GM18951 (cell line): ENCODE data around the gene SEMA4G.
"Not testable (repeated sequence)": the region's sequence is repeated elsewhere in the genome, so short reads cannot be mapped to it uniquely, and the experiment has no call there.

Source experiments
- POLR2A ChIP-seq: IDR thresholded peaks from 4 replicates; pipeline ENCODE4 v1.6.1; 2011; ENCODE audit warnings: mild to moderate bottlenecking; ENCODE audit not compliant: insufficient read length, insufficient read depth; ENCODE audit errors: extremely low read depth
- in situ Hi-C: fragments of 300-500 bp; cut with MboI; formaldehyde crosslinking; loops from one replicate; pipeline ENCODE4 v1.12.0; 2022; ENCODE audit warnings: low sequenced_read_pairs, mixed read lengths, inconsistent platforms; ENCODE audit not compliant: unreplicated experiment

SEMA4G gene

DNA sequence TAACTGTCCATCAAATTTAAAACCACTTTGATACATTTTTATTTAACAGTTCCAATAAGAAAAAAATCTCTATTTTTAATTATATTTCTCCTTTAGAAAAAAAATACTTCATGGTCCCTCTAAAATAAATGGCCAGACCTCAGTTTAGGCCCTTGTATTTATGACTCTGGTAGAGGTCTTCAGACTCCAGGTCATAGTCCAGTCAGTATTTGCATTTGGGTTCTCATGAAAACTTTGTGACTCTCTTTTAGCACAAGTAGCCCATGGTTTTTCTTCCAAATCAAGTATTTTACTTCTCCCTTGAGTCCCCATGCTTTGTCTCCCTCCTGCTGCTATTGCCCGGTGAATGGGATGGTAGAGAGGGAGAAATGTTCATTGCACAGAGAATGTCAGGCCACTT lies 5.5 kb upstream of the SEMA4G start:
- no peak for TF ChIP-seq POLR2A
- in situ Hi-C loops: no loop called here

DNA sequence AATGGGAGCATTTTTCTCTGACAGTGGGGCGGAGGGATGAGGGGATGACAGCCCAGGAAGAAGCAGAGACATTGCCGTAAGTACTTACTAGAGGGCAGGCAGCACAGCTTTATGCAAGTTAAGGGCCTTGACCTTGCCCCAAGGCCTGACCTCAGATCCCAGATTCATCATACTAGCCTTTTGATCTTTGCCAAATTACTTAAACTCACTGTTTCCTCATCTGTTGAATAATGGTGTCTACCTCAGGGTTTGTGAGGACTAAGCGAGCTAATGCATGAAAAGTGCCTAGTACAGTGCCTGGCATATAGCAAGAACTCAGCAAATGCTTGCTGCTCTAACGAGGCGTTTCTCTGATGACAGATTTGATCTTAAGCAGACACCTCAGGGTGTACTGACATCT lies 3.5 kb upstream of the SEMA4G start:
- in situ Hi-C loops: no loop called here

DNA sequence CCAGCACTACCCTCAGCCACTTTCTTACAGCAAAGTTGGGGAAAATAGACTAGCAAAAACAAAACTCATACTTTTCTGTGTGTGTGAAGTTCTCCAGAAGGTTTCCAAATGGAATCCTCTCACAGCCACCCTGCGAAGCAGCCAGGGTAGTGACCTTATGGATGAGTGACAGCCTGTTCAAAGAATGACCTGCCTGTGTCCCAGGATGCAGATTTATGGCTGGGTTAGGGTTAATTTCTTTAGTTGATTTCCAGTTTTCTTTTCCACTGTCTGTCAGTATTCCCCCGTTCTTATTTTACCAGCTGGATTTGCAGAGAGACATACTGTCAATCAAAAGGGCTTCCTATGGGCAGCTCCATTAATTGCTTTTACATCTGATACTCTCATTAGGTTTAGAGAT lies 2.4 kb upstream of the SEMA4G start:
- TF ChIP-seq POLR2A: no peak
- in situ Hi-C loops: no loop called here

More for the DNA sequence above, 3.5 kb upstream of the SEMA4G start:
- TF ChIP-seq POLR2A: no peak

DNA sequence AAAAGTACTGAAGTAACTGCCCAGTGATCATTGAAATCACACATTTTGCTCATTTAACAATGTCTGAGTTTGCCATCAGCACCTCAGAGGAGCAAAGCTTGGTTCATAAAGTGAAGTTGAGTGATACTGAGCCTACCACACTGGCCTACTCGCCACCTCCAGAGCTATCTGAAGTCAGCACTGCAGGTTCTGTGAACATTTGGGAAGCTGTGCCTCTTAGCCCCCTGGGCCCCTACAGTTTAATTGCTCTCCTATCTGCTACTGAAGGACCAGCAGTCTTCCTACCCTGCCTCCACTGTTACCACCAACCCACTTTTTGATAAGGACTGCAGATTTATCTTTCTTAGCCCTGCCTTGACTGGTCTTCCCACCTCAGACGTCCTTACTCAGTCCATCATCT lies 2.0 kb upstream of the SEMA4G start:
- in situ Hi-C loops: no loop called here
- TF ChIP-seq POLR2A: no peak

DNA sequence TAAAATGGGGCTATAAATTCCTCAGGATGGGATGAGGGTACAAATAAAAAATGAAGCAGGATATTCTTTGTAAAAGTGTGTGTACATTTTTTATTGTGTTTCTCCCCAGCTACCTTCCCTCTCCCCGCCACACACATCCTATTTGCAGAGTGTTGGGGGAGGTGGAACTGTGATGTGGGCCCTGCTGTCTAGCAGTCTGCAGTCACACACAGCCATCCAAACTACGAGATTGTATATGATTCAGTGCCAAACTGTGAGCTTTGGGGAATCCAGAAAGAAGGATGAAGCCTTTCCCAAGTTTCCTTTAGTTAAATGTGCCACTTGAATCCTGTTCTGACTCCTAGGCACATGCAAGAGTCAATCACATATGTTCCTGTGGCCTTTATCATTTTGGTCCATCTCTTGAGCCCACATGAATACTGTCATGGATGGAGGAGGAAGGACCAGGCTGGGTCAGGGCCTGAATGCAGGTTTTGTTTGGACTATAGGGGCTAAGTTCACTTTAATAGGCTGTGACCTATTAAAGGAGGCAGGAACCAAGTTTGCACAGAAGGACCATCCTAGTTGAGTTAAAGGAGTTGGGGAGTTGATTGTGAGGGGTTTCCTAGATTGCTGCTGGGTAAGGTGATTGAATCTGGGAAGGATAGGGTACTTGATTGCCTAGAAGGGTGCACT lies 1.1 kb upstream of the SEMA4G start:
- no peak for TF ChIP-seq POLR2A
- in situ Hi-C loops: no loop called here

DNA sequence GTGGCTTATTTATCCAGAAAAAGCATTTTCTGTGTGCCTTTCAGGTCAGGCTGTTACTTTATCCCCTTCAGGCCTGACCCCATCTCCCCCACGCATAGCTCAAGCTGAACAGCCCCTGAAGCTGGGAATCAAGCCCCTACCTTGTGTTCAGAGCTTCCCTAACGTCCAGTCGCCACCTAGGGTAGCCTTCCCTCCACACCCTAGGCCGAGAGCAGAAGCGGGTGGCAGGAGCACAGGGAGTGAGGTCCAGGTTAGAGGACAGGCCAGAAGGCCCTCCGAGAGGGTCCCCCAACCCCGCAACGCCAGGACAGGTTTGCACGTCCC lies 479 bp upstream of the SEMA4G start:
- TF ChIP-seq POLR2A: no peak
- in situ Hi-C loops: no loop called here

DNA sequence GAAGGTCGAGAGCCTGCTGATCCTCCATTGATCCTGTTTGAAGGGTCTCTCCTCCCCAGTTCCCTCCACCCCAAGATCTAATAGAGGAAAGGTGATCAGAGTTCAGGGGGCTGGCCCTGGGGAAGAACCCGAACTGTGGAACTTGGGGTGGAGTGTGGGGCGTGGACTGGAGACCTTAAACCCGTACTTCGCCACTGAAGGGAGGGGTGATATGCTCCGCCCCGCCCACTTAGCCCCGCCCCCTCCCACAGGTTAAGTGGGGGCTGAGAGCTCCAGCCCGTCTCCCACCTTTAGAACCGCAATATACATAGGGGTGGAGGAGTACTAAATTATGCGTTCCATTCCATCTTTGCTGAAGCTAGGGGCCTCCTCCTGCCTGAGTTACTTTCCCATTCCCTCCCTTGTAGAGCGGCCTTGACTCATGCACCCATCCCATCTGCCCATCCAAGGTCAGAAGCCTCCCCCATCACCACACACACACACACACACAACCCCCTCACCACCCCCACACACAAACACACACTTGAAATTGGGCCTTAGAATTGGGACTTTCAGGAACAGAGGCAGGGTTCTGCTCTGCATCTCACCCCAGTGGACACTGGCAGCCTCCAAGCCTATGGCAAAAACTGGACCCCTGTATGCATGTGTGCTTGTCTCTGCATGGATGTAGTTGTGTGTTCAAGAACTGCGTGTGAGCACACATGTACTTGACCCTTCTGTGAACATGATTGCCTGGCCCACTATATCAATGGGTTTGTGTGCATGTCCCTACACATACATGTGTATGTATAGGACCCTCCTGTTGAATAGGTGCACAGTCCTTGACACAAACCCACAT lies 991 bp downstream of the SEMA4G start:
- TF ChIP-seq POLR2A: no peak
- in situ Hi-C loops: no loop called here

DNA sequence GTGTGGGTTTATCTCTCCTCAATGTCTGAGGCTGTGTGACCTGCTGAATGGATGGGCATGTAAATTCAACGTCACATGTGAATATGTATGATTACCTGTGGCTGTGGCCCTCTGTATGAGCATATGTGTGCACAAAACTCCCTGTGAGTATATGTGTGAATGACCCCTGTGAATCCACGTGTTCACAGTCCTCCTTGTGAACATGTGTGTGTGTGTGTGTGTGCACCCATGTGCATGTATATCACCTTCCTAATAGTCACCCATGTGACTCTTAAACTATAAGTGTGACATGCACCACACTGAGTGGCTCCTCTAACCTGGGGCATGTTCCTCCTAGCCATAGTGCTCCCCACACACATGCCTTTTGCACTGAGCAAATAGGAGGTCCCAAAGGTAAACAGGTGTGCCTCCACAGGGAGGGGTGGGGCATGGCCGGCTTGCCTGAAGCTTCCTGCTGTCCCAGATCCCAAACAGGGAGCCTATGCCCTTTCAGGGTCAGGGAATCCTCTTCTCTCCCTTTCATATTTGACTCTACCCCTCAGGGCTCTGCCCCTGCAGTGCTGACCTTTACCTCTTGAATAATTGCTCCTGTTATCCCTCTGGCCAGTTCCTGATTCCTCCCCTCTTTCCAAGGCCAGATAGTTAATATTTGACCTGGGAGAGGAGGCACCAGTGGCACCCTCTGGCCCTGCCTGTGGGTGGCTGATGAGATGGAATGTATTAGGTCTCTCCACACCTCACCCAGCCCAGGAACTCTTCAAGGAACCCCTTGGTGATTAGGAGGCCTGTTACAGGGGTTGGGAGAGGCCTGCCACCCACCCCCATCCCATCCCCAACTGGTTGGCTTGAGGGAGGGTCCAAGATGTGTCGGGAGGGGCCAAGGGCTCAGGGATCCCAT lies 1.9 kb downstream of the SEMA4G start:
- no peak for TF ChIP-seq POLR2A
- in situ Hi-C loops: no loop called here

DNA sequence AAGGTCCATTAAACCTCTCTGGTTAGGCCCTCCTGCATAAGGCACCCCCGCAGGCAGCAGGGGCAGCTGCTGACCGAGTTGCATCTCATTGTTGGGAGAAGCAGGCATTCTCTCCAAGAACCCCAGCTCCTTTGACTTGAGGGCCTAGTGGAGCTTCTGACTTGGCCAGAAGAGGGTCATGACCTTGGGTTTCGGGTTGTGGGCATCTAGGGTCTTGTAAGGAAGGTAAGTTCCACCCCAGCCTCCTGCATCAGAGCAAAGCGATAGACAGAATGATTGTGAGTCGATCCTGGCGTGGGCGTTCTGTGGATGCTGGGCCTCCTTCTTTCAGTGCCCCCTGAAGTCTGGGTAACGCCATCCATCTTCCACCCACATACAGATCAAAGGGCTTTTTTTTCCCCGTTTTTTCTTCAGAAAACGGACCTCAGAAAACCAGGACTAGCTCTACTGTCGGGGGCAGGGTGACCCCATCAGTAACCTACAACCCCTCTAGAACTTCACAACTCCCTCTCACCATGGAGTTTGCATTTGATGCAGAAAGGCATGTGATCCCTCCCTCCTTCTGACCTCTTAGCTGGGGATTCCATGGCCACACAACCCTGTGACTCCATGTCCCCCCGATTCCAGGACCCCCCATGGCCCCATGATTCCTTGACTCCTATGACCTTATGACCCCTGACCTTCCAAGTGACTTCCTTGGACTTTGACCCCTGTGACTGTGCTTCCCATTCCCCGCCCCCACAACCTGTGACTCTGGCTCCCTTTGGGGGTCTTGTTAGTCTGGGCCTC lies 3.0 kb downstream of the SEMA4G start:
- in situ Hi-C loops: no loop called here
- TF ChIP-seq POLR2A: no peak

DNA sequence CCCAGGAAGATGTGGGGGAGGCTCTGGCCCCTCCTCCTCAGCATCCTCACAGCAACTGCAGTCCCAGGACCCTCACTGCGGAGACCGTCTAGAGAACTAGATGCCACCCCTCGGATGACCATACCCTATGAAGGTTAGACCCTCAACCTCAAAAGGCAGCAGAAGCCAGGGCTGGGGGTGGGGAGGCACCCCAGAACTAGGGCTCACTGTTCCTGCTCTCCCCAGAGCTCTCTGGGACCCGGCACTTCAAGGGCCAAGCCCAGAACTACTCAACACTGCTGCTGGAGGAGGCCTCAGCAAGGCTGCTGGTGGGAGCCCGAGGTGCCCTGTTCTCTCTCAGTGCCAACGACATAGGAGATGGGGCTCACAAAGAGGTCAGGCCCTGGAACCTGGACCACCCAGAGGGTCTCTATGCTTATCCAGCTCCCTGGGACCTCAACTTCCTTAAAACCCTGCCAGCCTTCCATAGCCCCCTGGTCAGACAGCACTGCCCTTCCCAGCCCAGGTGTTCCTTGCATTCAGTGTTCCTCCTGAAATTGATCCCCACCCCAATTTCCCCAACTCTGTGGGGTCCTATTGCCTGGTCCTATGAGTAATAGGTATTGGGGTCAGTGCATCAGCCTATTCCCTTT lies 3.7 kb downstream of the SEMA4G start:
- TF ChIP-seq POLR2A: no peak
- in situ Hi-C loops: no loop called here

DNA sequence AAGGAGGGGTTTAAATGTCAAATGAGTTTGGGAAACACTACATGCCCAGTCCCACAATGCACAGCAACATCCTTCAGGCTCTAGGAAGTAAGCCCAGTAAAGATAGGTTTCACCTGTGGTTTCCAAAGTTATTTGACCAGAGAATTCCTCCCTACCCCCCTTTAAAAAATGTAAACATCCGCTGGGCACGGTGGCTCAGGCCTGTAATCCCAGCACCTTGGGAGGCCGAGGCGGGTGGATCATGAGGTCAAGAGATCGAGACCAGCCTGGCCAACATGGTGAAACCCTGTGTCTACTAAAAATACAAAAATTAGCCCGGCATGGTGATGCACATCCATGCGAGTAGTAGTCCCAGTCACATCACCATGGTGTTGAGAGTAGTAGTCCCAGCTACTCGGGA lies 6.1 kb downstream of the SEMA4G start:
- in situ Hi-C loops: not testable (repeated sequence)

DNA sequence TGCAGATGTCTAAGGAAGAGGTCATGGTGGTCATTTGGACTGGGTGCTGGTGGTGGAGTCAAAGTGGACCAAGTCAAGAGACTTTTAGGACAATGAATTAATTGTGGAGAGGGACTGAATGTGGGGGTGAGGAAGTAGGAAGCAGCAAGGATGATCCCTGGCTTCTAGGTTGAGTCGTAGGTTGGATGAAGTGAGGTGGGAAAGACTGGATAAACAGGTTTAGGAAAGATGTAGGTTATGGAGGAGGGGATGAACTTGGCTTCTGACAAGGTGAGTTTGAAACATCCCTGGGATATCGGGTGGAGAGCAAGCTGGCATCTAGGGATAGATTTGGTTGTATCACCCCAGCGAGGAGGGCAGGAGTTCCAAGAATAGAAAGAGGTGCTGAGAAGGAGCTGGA lies 7.6 kb downstream of the SEMA4G start:
- no peak for TF ChIP-seq POLR2A
- in situ Hi-C loops: no loop called here
